HG03103 (cell line): ENCODE data around the gene IRF6.

ENCODE experiments used
- ATAC-seq: cut with Tn5 transposase; IDR thresholded peaks from one replicate; pipeline ENCODE4 v1.9.1; 2021; ENCODE audit warnings: low read depth; ENCODE audit not compliant: unreplicated experiment

The IRF6 gene

GRCh38 chr1:209761011-209761635, 44.8 kb downstream of the IRF6 start:
- ATAC-seq: no peak

- ATAC-seq: no peak
Observed at GRCh38 chr1:209759829-209760359, 46.0 kb downstream of the IRF6 start.

- ATAC-seq: no peak
Observed at GRCh38 chr1:209758400-209758799, 47.5 kb downstream of the IRF6 start.

GRCh38 chr1:209756615-209757445, 49.1 kb downstream of the IRF6 start:
- peak; percentile 27 for ATAC-seq

- peak; percentile 72 for ATAC-seq
Observed at GRCh38 chr1:209755926-209756614, 49.9 kb downstream of the IRF6 start, which contains the start of gene TRAF3IP3. Gene TRAF3IP3, plus strand, starts transcription at chr1:209756053. Its CDS starts 3,987 bp downstream, at chr1:209760040.

- no peak for ATAC-seq
Observed at GRCh38 chr1:209755256-209755655, 50.7 kb downstream of the IRF6 start.

GRCh38 chr1:209752890-209753289, 53.1 kb downstream of the IRF6 start:
- ATAC-seq: no peak

GRCh38 chr1:209751627-209752231, 54.2 kb downstream of the IRF6 start:
- ATAC-seq: peak; percentile 40

GRCh38 chr1:209749670-209750323, 56.1 kb downstream of the IRF6 start:
- ATAC-seq: no peak

GRCh38 chr1:209749205-209749604, 56.7 kb downstream of the IRF6 start:
- ATAC-seq: no peak

- no peak for ATAC-seq
Observed at GRCh38 chr1:209748620-209749019, 57.3 kb downstream of the IRF6 start.

GRCh38 chr1:209747580-209748262, 58.2 kb downstream of the IRF6 start:
- peak; percentile 65 for ATAC-seq

- no peak for ATAC-seq
Observed at GRCh38 chr1:209746451-209747165, 59.3 kb downstream of the IRF6 start.

- ATAC-seq: no peak
Observed at GRCh38 chr1:209743145-209743482, 62.8 kb downstream of the IRF6 start.

GRCh38 chr1:209742409-209743144, 63.4 kb downstream of the IRF6 start:
- no peak for ATAC-seq

GRCh38 chr1:209741889-209742288, 64.1 kb downstream of the IRF6 start:
- no peak for ATAC-seq

GRCh38 chr1:209741193-209741592, 64.7 kb downstream of the IRF6 start:
- no peak for ATAC-seq

GRCh38 chr1:209738270-209738669, 67.7 kb downstream of the IRF6 start:
- no peak for ATAC-seq
